WI38 (cell line): ENCODE data around the gene FBXO47.
"Not testable (repeated sequence)": the region's sequence is repeated elsewhere in the genome, so short reads cannot be mapped to it uniquely, and the experiment has no call there.

Experiments used
- H3K4me3 ChIP-seq: 2 replicates; pipeline ENCODE4 v1.5.1; 2011; ENCODE audit warnings: low read depth, mild to moderate bottlenecking, control low read depth, low read length
- TF ChIP-seq, protein P1 (sequence below): IDR thresholded peaks from 2 replicates; pipeline ENCODE4 v1.5.1; 2012; ENCODE audit warnings: low read depth, mild to moderate bottlenecking, control low read depth, low read length

The FBXO47 gene

DNA sequence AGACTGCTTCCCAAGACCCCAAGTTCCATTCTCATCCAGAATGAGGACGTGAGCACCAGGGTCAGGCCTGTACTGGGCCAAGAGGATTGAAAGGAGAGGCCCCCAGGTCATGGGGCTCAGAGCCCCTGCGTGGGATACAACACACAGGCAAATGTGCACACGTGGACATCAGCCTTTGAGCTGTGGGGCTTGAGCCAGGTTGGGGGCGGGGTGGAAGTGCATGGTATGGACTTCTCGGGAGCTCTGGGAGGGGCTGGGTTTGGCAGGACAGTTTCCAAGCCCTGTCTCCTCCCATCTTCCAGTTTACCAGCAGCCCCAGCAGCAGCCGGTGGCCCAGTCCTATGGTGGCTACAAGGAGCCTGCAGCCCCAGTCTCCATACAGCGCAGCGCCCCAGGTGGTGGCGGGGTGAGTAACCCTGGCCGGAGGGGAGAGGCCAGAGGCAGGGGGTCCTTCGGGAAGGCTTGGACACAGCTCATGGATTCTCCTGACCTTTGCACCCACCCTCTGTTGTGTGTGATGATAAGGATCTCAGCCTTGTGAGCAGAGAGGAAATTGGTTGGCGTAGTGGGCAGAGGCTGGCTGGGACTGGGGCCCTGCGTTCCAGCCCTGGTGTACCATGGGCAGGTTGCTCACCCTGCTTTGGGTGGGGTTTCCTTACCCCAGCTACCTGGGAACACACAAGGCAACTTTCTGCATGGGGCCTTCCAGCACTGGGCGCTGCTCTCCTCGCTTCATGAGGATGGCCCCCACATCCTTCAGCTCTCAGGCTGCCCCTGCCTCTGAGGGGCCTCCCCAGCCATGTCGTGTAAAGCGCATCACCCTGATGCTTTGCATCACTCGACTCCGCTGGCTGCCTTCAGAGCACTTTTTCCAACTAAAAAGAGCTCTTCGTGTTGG is 52.2 kb downstream of the FBXO47 start:
- H3K4me3 ChIP-seq, result no peak overlapping the region
- TF ChIP-seq, protein P1, sequence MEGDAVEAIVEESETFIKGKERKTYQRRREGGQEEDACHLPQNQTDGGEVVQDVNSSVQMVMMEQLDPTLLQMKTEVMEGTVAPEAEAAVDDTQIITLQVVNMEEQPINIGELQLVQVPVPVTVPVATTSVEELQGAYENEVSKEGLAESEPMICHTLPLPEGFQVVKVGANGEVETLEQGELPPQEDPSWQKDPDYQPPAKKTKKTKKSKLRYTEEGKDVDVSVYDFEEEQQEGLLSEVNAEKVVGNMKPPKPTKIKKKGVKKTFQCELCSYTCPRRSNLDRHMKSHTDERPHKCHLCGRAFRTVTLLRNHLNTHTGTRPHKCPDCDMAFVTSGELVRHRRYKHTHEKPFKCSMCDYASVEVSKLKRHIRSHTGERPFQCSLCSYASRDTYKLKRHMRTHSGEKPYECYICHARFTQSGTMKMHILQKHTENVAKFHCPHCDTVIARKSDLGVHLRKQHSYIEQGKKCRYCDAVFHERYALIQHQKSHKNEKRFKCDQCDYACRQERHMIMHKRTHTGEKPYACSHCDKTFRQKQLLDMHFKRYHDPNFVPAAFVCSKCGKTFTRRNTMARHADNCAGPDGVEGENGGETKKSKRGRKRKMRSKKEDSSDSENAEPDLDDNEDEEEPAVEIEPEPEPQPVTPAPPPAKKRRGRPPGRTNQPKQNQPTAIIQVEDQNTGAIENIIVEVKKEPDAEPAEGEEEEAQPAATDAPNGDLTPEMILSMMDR, result no peak

DNA sequence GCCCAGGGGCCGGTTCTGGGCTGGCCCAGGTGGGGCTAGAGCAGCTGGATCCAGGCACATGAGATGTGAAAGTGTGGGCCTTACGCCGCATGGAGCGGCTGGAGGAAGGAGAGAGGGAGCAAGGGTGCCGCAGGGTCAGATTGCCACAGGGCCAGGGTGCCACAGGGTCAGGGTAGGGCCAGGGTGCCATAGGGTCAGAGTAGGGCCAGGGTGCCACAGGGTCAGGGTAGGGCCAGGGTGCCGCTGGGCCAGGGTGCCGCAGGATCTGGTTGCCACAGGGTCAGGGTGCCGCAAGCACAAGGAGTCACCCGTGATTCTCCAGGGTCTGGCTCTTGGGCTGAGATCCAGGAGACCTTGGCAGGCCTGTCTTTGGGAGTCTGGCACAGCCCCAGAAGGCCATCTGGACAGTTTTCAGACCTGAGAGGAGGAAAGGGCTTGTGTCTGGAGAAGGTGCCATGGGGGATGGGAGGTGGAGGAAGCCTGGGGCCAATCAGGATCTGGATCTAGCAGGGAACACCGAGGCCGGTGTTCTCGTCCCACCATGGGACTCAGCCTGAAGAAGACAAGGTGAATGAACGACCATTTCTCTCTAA is 54.9 kb downstream of the FBXO47 start:
- TF ChIP-seq, protein P1, result no peak

GRCh38 chr17:38911731-38912081 is 55.5 kb downstream of the FBXO47 start:
- H3K4me3 ChIP-seq, result not testable (repeated sequence)

More for the DNA sequence above, 54.9 kb downstream of the FBXO47 start:
- H3K4me3 ChIP-seq, result no peak overlapping the region

DNA sequence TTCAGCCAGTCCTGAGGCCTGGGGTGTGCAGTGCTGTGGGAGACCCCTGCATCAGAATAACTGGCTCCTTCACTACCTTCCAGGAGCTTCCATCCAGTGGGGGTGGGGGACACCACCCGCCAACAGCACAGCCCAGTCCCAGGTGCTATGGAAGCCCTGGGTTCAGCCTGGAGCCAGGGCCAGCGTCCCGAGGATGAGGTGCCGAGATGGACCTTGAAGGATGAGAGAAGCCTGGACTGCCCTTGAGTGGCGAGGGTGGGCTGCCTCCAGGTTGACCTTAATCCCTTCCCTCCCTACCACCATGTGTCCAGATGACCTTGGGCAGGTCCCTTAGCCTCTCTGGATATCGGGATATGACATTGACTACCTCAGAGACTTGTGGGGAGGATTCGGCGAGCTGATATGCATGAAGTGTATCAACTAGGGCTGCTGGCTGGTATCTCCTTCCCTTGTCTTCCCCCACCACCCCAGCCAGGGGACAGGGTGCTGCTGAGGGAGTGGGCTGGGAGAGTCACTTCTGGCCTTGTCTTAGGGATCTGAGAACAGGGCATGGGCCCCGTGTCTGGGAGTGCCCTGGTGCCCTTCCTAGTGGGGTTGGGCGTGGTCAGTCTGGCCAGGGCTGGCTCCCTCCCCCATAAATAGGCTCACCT is 56.0 kb downstream of the FBXO47 start:
- no peak overlapping the region for H3K4me3 ChIP-seq
- TF ChIP-seq, protein P1, result no peak

DNA sequence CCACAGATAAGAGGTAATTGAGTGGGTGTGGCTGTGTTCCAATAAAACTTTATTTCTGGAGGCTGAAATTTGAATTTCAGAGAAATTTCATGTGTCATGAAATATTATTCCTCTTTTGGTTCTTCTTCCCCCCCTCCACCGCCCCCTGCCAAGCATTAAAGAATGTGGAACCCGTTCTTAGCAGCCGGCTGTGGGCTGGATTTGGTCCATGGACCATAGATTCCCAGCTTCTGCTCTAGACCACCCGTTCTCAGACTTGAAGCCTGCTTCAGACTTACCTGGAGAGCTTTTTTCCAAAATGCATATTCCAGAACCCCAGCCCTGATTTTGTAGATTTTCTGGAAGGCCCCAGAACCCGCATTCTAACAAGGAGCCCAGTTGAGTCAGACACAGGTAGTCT is 56.9 kb downstream of the FBXO47 start:
- TF ChIP-seq, protein P1, result no peak
- H3K4me3 ChIP-seq, result no peak overlapping the region

DNA sequence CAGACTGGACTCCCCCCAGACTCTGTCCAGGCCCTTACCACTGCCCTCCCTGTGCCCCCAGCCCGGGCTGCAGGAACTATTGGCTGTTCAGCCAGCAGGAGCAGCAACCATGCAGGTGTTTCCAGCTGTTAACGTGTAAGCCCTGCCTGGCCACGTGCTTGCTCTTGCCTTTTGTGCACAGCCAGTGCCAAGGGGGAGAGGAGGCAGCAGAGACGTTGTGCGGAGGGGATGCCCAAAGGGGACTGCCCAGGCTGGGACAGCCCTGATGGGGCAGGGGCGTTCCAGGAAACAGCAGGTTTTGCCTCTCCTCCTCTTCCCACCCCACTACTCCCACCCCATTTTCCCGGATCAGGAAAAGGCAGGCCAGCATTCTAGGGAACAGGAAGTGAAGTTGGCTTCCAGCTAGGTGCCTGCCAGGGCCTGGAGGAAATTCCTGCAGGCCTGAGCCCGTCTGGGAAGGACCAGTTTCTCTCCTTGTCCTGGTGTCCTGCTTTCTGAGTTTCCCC is 58.5 kb downstream of the FBXO47 start:
- no peak overlapping the region for H3K4me3 ChIP-seq
- TF ChIP-seq, protein P1, result no peak

GRCh38 chr17:38907930-38908675 is 59.1 kb downstream of the FBXO47 start:
- TF ChIP-seq, protein P1, result no peak
- H3K4me3 ChIP-seq, result no peak overlapping the region
